Peyer's patch (tissue), 4 donors: ENCODE results near the gene PYROXD2.

Source experiments
- POLR2A ChIP-seq, 2 donors: fragments of 450-650 bp; IDR thresholded peaks; one replicate each; pipeline ENCODE4 v1.5.1; 2017; ENCODE audit warnings: antibody characterized with exemption in 2 of 2, mild to moderate bottlenecking in 2 of 2, moderate library complexity in 2 of 2
- TF ChIP-seq, protein P1 (sequence below), 6 experiments: fragments of 450-650 bp in 4 of 6; fragments of 200-600 bp in 2 of 6; sonication (generic) in 1 of 6; IDR thresholded peaks; one replicate each; pipeline ENCODE4 v1.5.1; 2017 to 2019; ENCODE audit warnings: antibody characterized with exemption in 6 of 6, mild to moderate bottlenecking in 3 of 6, moderate library complexity in 1 of 6

- TF ChIP-seq POLR2A (IDR thresholded peaks at IDR 0.05), result no peak
- TF ChIP-seq, protein P1, sequence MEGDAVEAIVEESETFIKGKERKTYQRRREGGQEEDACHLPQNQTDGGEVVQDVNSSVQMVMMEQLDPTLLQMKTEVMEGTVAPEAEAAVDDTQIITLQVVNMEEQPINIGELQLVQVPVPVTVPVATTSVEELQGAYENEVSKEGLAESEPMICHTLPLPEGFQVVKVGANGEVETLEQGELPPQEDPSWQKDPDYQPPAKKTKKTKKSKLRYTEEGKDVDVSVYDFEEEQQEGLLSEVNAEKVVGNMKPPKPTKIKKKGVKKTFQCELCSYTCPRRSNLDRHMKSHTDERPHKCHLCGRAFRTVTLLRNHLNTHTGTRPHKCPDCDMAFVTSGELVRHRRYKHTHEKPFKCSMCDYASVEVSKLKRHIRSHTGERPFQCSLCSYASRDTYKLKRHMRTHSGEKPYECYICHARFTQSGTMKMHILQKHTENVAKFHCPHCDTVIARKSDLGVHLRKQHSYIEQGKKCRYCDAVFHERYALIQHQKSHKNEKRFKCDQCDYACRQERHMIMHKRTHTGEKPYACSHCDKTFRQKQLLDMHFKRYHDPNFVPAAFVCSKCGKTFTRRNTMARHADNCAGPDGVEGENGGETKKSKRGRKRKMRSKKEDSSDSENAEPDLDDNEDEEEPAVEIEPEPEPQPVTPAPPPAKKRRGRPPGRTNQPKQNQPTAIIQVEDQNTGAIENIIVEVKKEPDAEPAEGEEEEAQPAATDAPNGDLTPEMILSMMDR (IDR thresholded peaks at IDR 0.05), result no peak
Observed at GRCh38 chr10:98361131-98362025, 53.6 kb downstream of the PYROXD2 start.
